HCT116 (cell line): ENCODE results near the gene DAPK1.

Experiments
- ATF3 ChIP-seq: IDR thresholded peaks from 2 replicates; pipeline ENCODE4 v1.6.1; 2012
- CTCF ChIP-seq, 3 experiments: fragments of 200-600 bp in 1 of 3; sonication (generic) in 1 of 3; IDR thresholded peaks in 2 of 3; conservative IDR thresholded peaks in 1 of 3; 2 replicates each; pipeline ENCODE4 v1.5.1; 2012 to 2017; ENCODE audit warnings: low read depth in 2 of 3, low read length in 2 of 3, antibody characterized with exemption in 1 of 3, borderline replicate concordance in 1 of 3, control low read depth in 1 of 3, mild to moderate bottlenecking in 1 of 3, mixed read lengths in 1 of 3, mixed run types in 1 of 3, moderate library complexity in 1 of 3; ENCODE audit not compliant: insufficient read depth in 1 of 3
- EGR1 ChIP-seq: IDR thresholded peaks from 2 replicates; pipeline ENCODE4 v1.6.1; 2012; ENCODE audit warnings: low read depth
- EZH2 ChIP-seq: fragments of 200-600 bp; sonication (generic); IDR thresholded peaks from 2 replicates; pipeline ENCODE4 v1.6.1; 2017; ENCODE audit warnings: antibody characterized with exemption, mixed run types
- EZH2phosphoT487 ChIP-seq: fragments of 200-600 bp; IDR thresholded peaks from 2 replicates; pipeline ENCODE4 v1.6.1; 2018; ENCODE audit warnings: antibody characterized with exemption, borderline replicate concordance
- FOSL1 ChIP-seq: IDR thresholded peaks from 2 replicates; pipeline ENCODE4 v1.6.1; 2012; ENCODE audit warnings: low read depth
- JUND ChIP-seq: IDR thresholded peaks from 2 replicates; pipeline ENCODE4 v1.6.1; 2012
- POLR2A ChIP-seq: IDR thresholded peaks from 2 replicates; pipeline ENCODE4 v1.7.0; 2011; ENCODE audit warnings: borderline replicate concordance; ENCODE audit not compliant: insufficient read depth, insufficient read length; ENCODE audit errors: extremely low read depth
- POLR2AphosphoS5 ChIP-seq: IDR thresholded peaks from 2 replicates; pipeline ENCODE4 v1.6.1; 2011; ENCODE audit warnings: mild to moderate bottlenecking, low read depth, low read length, moderate library complexity
- TCF7L2 ChIP-seq: IDR thresholded peaks from 2 replicates; pipeline ENCODE4 v1.7.0; 2011; ENCODE audit warnings: borderline replicate concordance, inconsistent platforms; ENCODE audit not compliant: insufficient read depth, insufficient read length; ENCODE audit errors: extremely low read depth
- YY1 ChIP-seq: IDR thresholded peaks from 2 replicates; pipeline ENCODE4 v1.6.1; 2011; ENCODE audit warnings: low read length, low read depth, moderate library complexity, mild to moderate bottlenecking; ENCODE audit not compliant: insufficient replicate concordance; ENCODE audit errors: extremely low read depth
- TF ChIP-seq, protein P1 (sequence below): IDR thresholded peaks from 2 replicates; pipeline ENCODE4 v1.6.1; 2012

DNA sequence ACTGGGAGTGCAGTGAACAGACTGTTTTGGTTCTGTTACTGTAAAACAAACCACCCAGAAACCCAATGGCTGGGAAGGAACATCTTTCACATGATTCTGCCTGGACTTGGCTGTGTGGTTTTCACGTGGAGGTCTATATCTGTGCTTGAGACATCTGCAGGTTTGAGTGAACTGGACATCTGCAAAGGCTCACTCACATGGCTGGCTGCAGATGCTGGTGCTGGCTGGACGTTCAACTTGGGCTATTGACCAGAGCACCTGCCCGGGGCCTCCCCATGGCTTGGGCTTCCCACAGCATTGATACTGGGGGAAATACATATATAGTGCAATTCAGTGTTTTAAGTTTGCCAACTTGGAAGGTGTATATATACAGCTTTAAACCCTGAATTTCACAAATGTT, 235.1 kb downstream of the DAPK1 start:
- TF ChIP-seq EZH2 (no peak), FOSL1 (no peak), CTCF (IDR thresholded peaks at IDR 0.05 in 2 of 3, conservative IDR thresholded peaks at IDR 0.05 in 1 of 3; ENCODE audit: borderline replicate concordance in 1 of 3, insufficient read depth in 1 of 3, low read depth in 2 of 3, low read length in 2 of 3) (no peak), YY1 (no peak), POLR2A (no peak), ATF3 (no peak), EZH2phosphoT487 (no peak), POLR2AphosphoS5 (no peak), TCF7L2 (no peak), EGR1 (no peak), JUND (no peak)
- TF ChIP-seq, protein P1, sequence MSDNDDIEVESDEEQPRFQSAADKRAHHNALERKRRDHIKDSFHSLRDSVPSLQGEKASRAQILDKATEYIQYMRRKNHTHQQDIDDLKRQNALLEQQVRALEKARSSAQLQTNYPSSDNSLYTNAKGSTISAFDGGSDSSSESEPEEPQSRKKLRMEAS: no peak
